ENCODE results near the gene RGPD8. TPM values are rescaled to one million over a fixed set of nuclear protein-coding genes. Genes with fewer than 3 reads are reported as not detected.

The RGPD8 gene
- total RNA-seq, 1 donor from 2014 or later = 5.0 TPM

DNA sequence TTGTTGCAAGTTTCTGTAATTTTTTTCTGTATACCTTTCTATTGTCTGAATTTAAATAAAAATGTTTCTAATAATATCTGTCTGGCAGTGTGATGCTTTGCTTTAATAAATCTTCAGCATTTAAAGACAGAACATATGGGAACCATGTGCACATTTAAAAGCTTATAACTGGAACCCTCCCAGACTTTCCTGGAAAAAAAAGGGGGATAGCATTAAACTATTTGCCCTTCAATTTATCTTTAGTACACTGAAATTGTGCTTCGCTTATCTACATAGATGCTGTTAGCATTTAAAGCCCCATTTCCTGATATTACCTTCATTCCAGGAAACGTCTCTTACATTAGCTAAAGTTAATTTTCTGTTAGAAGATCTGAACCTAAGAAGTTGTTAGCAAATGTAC lies 93.5 kb downstream of the RGPD8 start:
- Mint-ChIP-seq H3K4me1 (ENCODE audit: low read depth) (no peaks in the 10 kb centered on the region), H3K36me3 (ENCODE audit: low read depth) (no peaks in the 10 kb centered on the region), H3K4me3 (ENCODE audit: unreplicated experiment) (no peak overlapping the region), H3K27me3 (ENCODE audit: low read depth) (no peaks in the 10 kb centered on the region), H3K9me3 (ENCODE audit: low read depth) (no peaks in the 10 kb centered on the region), H3K27ac (ENCODE audit: unreplicated experiment) (no peak overlapping the region)
- TF ChIP-seq, protein P1, sequence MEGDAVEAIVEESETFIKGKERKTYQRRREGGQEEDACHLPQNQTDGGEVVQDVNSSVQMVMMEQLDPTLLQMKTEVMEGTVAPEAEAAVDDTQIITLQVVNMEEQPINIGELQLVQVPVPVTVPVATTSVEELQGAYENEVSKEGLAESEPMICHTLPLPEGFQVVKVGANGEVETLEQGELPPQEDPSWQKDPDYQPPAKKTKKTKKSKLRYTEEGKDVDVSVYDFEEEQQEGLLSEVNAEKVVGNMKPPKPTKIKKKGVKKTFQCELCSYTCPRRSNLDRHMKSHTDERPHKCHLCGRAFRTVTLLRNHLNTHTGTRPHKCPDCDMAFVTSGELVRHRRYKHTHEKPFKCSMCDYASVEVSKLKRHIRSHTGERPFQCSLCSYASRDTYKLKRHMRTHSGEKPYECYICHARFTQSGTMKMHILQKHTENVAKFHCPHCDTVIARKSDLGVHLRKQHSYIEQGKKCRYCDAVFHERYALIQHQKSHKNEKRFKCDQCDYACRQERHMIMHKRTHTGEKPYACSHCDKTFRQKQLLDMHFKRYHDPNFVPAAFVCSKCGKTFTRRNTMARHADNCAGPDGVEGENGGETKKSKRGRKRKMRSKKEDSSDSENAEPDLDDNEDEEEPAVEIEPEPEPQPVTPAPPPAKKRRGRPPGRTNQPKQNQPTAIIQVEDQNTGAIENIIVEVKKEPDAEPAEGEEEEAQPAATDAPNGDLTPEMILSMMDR (IDR thresholded peaks at IDR 0.05) = no peak
- DNase-seq (ENCODE audit: low spot score) = no peak

DNA sequence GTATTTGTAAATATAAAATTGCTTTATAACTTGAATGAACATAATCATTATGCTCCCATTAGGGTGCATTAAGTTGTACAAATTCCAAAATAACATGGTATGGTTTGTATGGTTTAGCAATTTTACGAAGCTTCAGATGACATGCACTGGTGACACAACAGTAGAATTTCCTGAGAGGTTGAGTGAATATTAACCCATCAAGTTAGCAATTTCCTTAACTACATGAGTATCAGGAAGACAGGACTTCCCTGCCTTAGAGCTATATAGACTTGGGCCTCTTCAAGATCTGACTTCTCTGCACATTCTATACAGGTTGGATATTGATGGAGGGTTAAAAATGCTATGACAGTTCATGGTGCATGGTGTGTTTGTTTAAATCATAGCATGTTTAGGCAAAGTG lies 97.8 kb downstream of the RGPD8 start:
- Mint-ChIP-seq H3K4me1 (ENCODE audit: low read depth) (no peaks in the 10 kb centered on the region), H3K4me3 (ENCODE audit: unreplicated experiment) (no peak overlapping the region), H3K36me3 (ENCODE audit: low read depth) (peaks cover 6% of the 10 kb centered on the region), H3K27ac (ENCODE audit: unreplicated experiment) (no peak overlapping the region), H3K27me3 (ENCODE audit: low read depth) (no peaks in the 10 kb centered on the region), H3K9me3 (ENCODE audit: low read depth) (no peaks in the 10 kb centered on the region)
- no peak for DNase-seq (ENCODE audit: low spot score)
- TF ChIP-seq, protein P1 (IDR thresholded peaks at IDR 0.05) = no peak

DNA sequence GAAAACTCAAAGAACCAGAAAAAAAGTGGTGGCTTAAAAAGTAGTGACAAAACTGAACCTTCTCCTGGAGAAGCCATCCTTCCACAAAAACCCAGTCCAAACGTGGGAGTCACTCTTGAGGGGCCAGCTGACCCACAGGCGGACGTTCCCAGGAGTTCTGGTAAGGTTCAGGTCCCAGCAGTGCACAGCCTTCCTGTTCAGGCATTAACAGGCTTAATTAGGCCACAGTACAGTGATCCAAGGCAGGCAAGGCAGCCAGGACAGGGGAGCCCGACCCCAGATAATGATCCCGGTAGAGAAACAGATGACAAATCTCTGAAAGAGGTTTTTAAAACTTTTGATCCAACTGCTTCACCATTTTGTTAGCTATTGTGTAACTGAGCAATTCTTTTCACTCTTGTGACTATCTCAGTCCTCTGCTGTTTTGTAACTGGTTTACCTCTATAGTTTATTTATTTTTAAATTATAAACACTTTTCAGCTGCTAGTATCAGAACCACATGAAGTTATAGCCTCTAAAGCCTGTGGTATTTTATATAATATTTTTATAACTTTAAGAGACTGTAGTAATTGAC lies 101.2 kb downstream of the RGPD8 start:
- Mint-ChIP-seq H3K9me3 (ENCODE audit: low read depth) (peaks cover 6% of the 10 kb centered on the region), H3K4me3 (ENCODE audit: unreplicated experiment) (no peak overlapping the region), H3K27me3 (ENCODE audit: low read depth) (no peaks in the 10 kb centered on the region), H3K4me1 (ENCODE audit: low read depth) (no peaks in the 10 kb centered on the region), H3K27ac (ENCODE audit: unreplicated experiment) (no peak overlapping the region), H3K36me3 (ENCODE audit: low read depth) (peaks cover 18% of the 10 kb centered on the region)
- TF ChIP-seq, protein P1 (IDR thresholded peaks at IDR 0.05) = no peak
- no peak for DNase-seq (ENCODE audit: low spot score)

DNA sequence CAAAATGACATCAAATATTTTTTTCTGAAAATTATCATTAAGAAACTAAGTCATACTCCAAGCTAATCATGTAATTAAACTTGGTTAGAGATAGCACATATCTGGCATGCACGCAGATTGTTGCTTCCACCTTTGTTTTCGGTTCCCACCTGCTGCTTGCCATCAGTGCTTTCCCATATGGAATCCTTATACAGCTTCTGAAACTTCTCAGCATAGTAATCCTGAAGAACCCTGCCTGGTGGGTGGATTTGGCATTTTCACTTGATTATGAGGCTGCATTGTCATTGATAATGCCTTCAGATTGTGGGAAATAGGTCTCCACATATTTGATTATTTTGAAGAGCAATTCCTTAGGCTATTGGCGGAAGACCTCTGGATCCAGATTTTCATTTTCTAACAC lies 110.5 kb downstream of the RGPD8 start:
- peaks cover 17% of the 10 kb centered on the region for H3K36me3 Mint-ChIP-seq (ENCODE audit: low read depth)
- TF ChIP-seq, protein P1 (IDR thresholded peaks at IDR 0.05) = no peak
- peaks cover 23% of the 10 kb centered on the region for H3K4me1 Mint-ChIP-seq (ENCODE audit: low read depth)
- H3K9me3 Mint-ChIP-seq (ENCODE audit: low read depth) = peaks cover 11% of the 10 kb centered on the region
- H3K4me3 Mint-ChIP-seq (ENCODE audit: unreplicated experiment) = no peak overlapping the region
- H3K27me3 Mint-ChIP-seq (ENCODE audit: low read depth) = no peaks in the 10 kb centered on the region
- peak overlapping the region; percentile 94 for H3K27ac Mint-ChIP-seq (ENCODE audit: unreplicated experiment)
- DNase-seq (ENCODE audit: low spot score) = no peak

DNA sequence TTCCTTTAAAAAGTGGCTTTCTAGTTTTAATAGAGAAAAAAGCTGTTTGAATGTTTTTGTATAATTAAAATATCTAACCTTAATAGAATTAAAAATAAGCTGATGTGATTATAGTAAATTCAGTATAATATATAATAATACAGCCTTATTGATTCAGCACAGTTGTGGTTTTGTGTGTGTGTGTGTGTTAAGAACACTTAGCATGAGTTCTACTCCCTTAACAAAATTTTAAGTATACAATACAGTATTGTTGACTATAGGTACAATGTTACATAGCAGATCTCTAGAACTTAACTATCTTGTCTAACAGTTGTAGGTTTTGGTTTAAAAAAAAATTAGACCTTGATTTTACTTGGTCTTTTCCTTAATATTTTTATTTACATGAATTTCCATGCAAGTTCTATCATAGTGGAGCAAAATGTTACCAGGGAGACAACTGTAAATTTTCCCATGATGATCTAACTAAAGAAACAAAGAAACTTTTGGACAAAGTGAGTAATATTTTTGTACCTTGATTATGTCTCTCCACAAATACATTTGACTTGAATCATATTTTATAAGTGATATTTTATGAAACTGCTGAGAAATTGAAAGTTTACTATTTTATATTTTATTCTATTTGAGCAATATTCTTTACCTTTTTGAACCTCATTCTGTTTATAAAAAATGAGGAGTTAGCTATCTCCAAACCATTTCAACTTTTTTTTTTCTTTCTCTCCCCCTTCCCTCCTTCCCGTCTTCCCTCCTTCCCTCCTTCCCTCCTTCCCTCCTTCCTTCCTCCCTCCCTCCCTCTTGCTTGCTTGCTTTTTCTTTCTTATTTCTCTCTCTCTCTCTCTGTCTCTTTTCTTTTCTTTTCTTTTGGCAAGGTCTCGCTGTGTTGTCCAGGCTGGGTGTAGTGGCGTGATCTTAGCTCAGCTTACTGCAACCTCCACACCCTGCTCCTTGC lies 111.8 kb downstream of the RGPD8 start:
- H3K27ac Mint-ChIP-seq (ENCODE audit: unreplicated experiment) = peak overlapping the region; percentile 94
- no peak overlapping the region for H3K4me3 Mint-ChIP-seq (ENCODE audit: unreplicated experiment)
- TF ChIP-seq, protein P1 (IDR thresholded peaks at IDR 0.05) = no peak
- H3K27me3 Mint-ChIP-seq (ENCODE audit: low read depth) = no peaks in the 10 kb centered on the region
- peaks cover 6% of the 10 kb centered on the region for H3K36me3 Mint-ChIP-seq (ENCODE audit: low read depth)
- no peaks in the 10 kb centered on the region for H3K9me3 Mint-ChIP-seq (ENCODE audit: low read depth)
- H3K4me1 Mint-ChIP-seq (ENCODE audit: low read depth) = peaks cover 35% of the 10 kb centered on the region
- no peak for DNase-seq (ENCODE audit: low spot score)

Other genes starting within 250 kb of the RGPD8 start
- gene ZC3H8, start 178.6 kb downstream of the RGPD8 start, total RNA-seq = 3.9 to 6.4 TPM (median 5.6 TPM) in 3 replicates
- 6.6 to 9.4 TPM (median 8.6 TPM) in 3 replicates for gene ZC3H6, start 158.0 kb downstream of the RGPD8 start, total RNA-seq
- 67.9 to 82.6 TPM (median 68.8 TPM) in 3 replicates for gene TTL, start 48.5 kb upstream of the RGPD8 start, total RNA-seq
- gene POLR1B, start 108.8 kb upstream of the RGPD8 start, total RNA-seq = 12.1 to 17.7 TPM (median 15.0 TPM) in 3 replicates
- gene CHCHD5, start 151.0 kb upstream of the RGPD8 start, total RNA-seq = 16.9 to 22.7 TPM (median 22.4 TPM) in 3 replicates
- gene SLC20A1, start 212.3 kb upstream of the RGPD8 start, total RNA-seq = 62.2 to 94.5 TPM (median 63.0 TPM) in 3 replicates

Measured in chondrocyte (in vitro differentiated cells).